WTC11 (cell line): ENCODE data around the gene ADK. TPM values are rescaled to one million over a fixed set of nuclear protein-coding genes. Genes with fewer than 3 reads are reported as not detected.

Experiments
- ATAC-seq: fragments of 200-7000 bp; cut with Tn5 transposase; 2 replicates; pipeline ENCODE4 v1.10.0; 2021; ENCODE audit warnings: mild to moderate bottlenecking, moderate library complexity
- CTCF ChIA-PET: fragments of 300-600 bp; sonication (Branson Sonifier 250); formaldehyde crosslinking; loops from one replicate; lab custom pipeline; 2021; ENCODE audit warnings: antibody characterized with exemption; lab: Charles Lee
- POLR2A ChIA-PET: fragments of 350-600 bp; sonication (Branson Sonifier 250); formaldehyde crosslinking; loops from one replicate; lab custom pipeline; 2021; ENCODE audit warnings: antibody characterized with exemption; lab: Charles Lee
- DNase-seq: peaks from one replicate; pipeline ENCODE4 v3.0.0; 2021; ENCODE audit warnings: low spot score
- H3K27ac Mint-ChIP-seq: 2 replicates; pipeline ENCODE4 v1.8.0; 2021; ENCODE audit warnings: mixed read lengths
- H3K27me3 Mint-ChIP-seq: 2 replicates; pipeline ENCODE4 v1.8.0; 2021; ENCODE audit warnings: low read depth, mild to moderate bottlenecking, moderate library complexity, mixed read lengths
- H3K36me3 Mint-ChIP-seq: 2 replicates; pipeline ENCODE4 v1.8.0; 2021; ENCODE audit warnings: mixed read lengths
- H3K4me1 Mint-ChIP-seq: 2 replicates; pipeline ENCODE4 v1.8.0; 2022; ENCODE audit warnings: mixed read lengths
- H3K4me3 Mint-ChIP-seq: 2 replicates; pipeline ENCODE4 v1.8.0; 2021; ENCODE audit warnings: mild to moderate bottlenecking, moderate library complexity, mixed read lengths
- H3K9me3 Mint-ChIP-seq: 2 replicates; pipeline ENCODE4 v1.8.0; 2021; ENCODE audit warnings: mixed read lengths
- ATF1 ChIP-seq: sonication (generic); formaldehyde crosslinking; IDR thresholded peaks from 2 replicates; pipeline ENCODE4 v1.8.1; 2023; ENCODE audit warnings: mild to moderate bottlenecking, moderate library complexity, missing genetic modification reagents
- CREB1 ChIP-seq: sonication (generic); formaldehyde crosslinking; IDR thresholded peaks from 2 replicates; pipeline ENCODE4 v1.8.0; 2023; ENCODE audit warnings: mild to moderate bottlenecking, missing genetic modification reagents
- EMX1 ChIP-seq: fragments of 250-450 bp; sonication (Bioruptor Pico); IDR thresholded peaks from 2 replicates; pipeline ENCODE4 v1.8.0; 2021; ENCODE audit warnings: mild to moderate bottlenecking
- FOXJ3 ChIP-seq: sonication (generic); formaldehyde crosslinking; IDR thresholded peaks from 2 replicates; pipeline ENCODE4 v1.9.0; 2021; ENCODE audit warnings: missing genetic modification reagents, mild to moderate bottlenecking, borderline replicate concordance
- GRHL2 ChIP-seq: fragments of 250-450 bp; sonication (Bioruptor Pico); IDR thresholded peaks from 2 replicates; pipeline ENCODE4 v1.8.0; 2022; ENCODE audit warnings: mild to moderate bottlenecking, moderate library complexity; ENCODE audit not compliant: insufficient replicate concordance, severe bottlenecking
- IRF2 ChIP-seq: sonication (generic); formaldehyde crosslinking; IDR thresholded peaks from 2 replicates; pipeline ENCODE4 v1.8.0; 2022; ENCODE audit warnings: low read depth, missing genetic modification reagents, borderline replicate concordance
- TEAD4 ChIP-seq: sonication (generic); formaldehyde crosslinking; IDR thresholded peaks from 2 replicates; pipeline ENCODE4 v1.8.0; 2022; ENCODE audit warnings: mild to moderate bottlenecking, missing genetic modification reagents
- ZNF138 ChIP-seq: sonication (generic); formaldehyde crosslinking; conservative IDR thresholded peaks from 2 replicates; pipeline ENCODE4 v1.8.1; 2022; ENCODE audit warnings: mild to moderate bottlenecking, moderate library complexity, missing genetic modification reagents
- total RNA-seq: library from RNA; stranded (reverse); gene quantifications from 3 replicates; pipeline ENCODE4 v1.2.3, GENCODE V29; 2021
- TF ChIP-seq, protein P1 (sequence below): sonication (generic); formaldehyde crosslinking; IDR thresholded peaks from 2 replicates; pipeline ENCODE4 v1.8.1; 2022; ENCODE audit warnings: low read depth, missing genetic modification reagents, borderline replicate concordance
- TF ChIP-seq, protein P2 (sequence below): sonication (generic); formaldehyde crosslinking; IDR thresholded peaks from 2 replicates; pipeline ENCODE4 v1.8.1; 2023; ENCODE audit warnings: mild to moderate bottlenecking, moderate library complexity, missing genetic modification reagents
- TF ChIP-seq, protein P3 (sequence below): sonication (generic); formaldehyde crosslinking; IDR thresholded peaks from 2 replicates; pipeline ENCODE4 v1.8.0; 2022; ENCODE audit warnings: mild to moderate bottlenecking, missing genetic modification reagents
- TF ChIP-seq, protein P4 (sequence below): fragments of 200-600 bp; IDR thresholded peaks from 2 replicates; pipeline ENCODE4 v1.8.0; 2022; ENCODE audit warnings: antibody characterized with exemption
- TF ChIP-seq, protein P5 (sequence below): fragments of 250-450 bp; sonication (Bioruptor Pico); IDR thresholded peaks from 2 replicates; pipeline ENCODE4 v1.9.0; 2021; ENCODE audit warnings: mild to moderate bottlenecking
- TF ChIP-seq, protein P6 (sequence below): sonication (generic); formaldehyde crosslinking; IDR thresholded peaks from 2 replicates; pipeline ENCODE4 v1.8.1; 2022; ENCODE audit warnings: mild to moderate bottlenecking, missing genetic modification reagents, moderate library complexity, borderline replicate concordance
- TF ChIP-seq, protein P7 (sequence below): sonication (generic); formaldehyde crosslinking; IDR thresholded peaks from 2 replicates; pipeline ENCODE4 v1.8.1; 2023; ENCODE audit warnings: mild to moderate bottlenecking, missing genetic modification reagents, borderline replicate concordance

Gene ADK
- total RNA-seq, 1 experiment from 2014 or later, result 32.7 TPM

DNA sequence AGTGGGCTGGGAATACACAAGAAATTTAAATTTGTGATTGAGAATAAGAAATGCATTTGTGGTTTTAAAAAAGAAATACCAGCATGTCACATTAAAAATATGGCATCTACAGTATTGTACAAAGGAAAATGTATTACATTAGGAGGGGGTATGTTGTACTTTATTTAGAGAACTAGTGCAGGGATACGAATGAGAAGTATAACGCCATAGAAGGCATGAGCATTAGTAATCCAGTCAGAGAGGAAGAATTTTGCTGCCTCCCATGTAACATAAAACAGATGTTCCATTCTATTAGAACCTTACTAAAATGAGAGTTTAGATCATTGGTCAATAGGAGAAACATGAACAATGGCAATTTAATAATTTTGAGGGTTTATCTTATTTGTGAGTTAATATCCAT is 182.2 kb downstream of the ADK start:
- CTCF ChIA-PET, result no interaction called here

DNA sequence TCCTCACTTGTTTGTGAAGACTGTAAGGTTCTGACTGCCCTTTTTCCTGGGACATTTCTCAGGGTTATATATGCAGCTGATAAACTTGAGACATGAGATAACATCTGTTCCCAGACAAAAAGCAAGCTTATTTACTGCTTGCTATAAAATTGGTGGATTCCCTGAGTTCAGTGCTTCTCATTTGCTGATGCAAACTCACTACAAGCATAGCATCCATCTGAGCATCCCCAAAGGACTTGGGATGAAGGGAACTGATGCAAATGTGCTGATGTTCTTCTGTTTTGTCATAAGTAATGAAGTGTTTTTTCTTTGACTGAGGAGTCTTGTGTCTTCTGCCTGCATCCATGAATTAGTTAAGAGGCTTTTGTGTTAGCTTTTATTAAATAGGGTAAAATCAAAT is 183.2 kb downstream of the ADK start:
- peaks cover 17% of the 10 kb centered on the region for H3K36me3 Mint-ChIP-seq
- H3K4me3 Mint-ChIP-seq, result no peak overlapping the region
- TF ChIP-seq, protein P1, sequence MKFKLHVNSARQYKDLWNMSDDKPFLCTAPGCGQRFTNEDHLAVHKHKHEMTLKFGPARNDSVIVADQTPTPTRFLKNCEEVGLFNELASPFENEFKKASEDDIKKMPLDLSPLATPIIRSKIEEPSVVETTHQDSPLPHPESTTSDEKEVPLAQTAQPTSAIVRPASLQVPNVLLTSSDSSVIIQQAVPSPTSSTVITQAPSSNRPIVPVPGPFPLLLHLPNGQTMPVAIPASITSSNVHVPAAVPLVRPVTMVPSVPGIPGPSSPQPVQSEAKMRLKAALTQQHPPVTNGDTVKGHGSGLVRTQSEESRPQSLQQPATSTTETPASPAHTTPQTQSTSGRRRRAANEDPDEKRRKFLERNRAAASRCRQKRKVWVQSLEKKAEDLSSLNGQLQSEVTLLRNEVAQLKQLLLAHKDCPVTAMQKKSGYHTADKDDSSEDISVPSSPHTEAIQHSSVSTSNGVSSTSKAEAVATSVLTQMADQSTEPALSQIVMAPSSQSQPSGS (CRISPR knock-in tag), result no peak
- TF ChIP-seq, protein P2, sequence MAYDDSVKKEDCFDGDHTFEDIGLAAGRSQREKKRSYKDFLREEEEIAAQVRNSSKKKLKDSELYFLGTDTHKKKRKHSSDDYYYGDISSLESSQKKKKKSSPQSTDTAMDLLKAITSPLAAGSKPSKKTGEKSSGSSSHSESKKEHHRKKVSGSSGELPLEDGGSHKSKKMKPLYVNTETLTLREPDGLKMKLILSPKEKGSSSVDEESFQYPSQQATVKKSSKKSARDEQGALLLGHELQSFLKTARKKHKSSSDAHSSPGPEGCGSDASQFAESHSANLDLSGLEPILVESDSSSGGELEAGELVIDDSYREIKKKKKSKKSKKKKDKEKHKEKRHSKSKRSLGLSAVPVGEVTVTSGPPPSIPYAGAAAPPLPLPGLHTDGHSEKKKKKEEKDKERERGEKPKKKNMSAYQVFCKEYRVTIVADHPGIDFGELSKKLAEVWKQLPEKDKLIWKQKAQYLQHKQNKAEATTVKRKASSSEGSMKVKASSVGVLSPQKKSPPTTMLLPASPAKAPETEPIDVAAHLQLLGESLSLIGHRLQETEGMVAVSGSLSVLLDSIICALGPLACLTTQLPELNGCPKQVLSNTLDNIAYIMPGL (CRISPR knock-in tag), result no peak
- no peak for TF ChIP-seq IRF2 (CRISPR knock-in tag)
- no peak for TF ChIP-seq GRHL2 (CRISPR knock-in tag)
- no peak for TF ChIP-seq EMX1 (CRISPR knock-in tag)
- ChIA-PET CTCF (no interaction called here), POLR2A (no interaction called here)
- H3K9me3 Mint-ChIP-seq, result peaks cover 20% of the 10 kb centered on the region
- H3K4me1 Mint-ChIP-seq, result no peaks in the 10 kb centered on the region
- no peaks in the 10 kb centered on the region; the same call in 1 of the 2 replicates for H3K27me3 Mint-ChIP-seq
- H3K27ac Mint-ChIP-seq, result no peak overlapping the region
- DNase-seq (no peak), ATAC-seq (no peak)

More for the DNA sequence above, 182.2 kb downstream of the ADK start:
- Mint-ChIP-seq H3K36me3 (peaks cover 17% of the 10 kb centered on the region), H3K4me1 (no peaks in the 10 kb centered on the region), H3K4me3 (no peak overlapping the region), H3K27ac (no peak overlapping the region), H3K9me3 (peaks cover 20% of the 10 kb centered on the region), H3K27me3 (no peaks in the 10 kb centered on the region; the same call in 1 of the 2 replicates)
- ATAC-seq, result no peak
- TF ChIP-seq, protein P3, sequence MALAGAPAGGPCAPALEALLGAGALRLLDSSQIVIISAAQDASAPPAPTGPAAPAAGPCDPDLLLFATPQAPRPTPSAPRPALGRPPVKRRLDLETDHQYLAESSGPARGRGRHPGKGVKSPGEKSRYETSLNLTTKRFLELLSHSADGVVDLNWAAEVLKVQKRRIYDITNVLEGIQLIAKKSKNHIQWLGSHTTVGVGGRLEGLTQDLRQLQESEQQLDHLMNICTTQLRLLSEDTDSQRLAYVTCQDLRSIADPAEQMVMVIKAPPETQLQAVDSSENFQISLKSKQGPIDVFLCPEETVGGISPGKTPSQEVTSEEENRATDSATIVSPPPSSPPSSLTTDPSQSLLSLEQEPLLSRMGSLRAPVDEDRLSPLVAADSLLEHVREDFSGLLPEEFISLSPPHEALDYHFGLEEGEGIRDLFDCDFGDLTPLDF (CRISPR knock-in tag), result no peak
- TF ChIP-seq CREB1 (CRISPR knock-in tag), result no peak
- TF ChIP-seq, protein P4, sequence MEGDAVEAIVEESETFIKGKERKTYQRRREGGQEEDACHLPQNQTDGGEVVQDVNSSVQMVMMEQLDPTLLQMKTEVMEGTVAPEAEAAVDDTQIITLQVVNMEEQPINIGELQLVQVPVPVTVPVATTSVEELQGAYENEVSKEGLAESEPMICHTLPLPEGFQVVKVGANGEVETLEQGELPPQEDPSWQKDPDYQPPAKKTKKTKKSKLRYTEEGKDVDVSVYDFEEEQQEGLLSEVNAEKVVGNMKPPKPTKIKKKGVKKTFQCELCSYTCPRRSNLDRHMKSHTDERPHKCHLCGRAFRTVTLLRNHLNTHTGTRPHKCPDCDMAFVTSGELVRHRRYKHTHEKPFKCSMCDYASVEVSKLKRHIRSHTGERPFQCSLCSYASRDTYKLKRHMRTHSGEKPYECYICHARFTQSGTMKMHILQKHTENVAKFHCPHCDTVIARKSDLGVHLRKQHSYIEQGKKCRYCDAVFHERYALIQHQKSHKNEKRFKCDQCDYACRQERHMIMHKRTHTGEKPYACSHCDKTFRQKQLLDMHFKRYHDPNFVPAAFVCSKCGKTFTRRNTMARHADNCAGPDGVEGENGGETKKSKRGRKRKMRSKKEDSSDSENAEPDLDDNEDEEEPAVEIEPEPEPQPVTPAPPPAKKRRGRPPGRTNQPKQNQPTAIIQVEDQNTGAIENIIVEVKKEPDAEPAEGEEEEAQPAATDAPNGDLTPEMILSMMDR, result no peak
- TF ChIP-seq, protein P5, sequence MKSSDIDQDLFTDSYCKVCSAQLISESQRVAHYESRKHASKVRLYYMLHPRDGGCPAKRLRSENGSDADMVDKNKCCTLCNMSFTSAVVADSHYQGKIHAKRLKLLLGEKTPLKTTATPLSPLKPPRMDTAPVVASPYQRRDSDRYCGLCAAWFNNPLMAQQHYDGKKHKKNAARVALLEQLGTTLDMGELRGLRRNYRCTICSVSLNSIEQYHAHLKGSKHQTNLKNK (CRISPR knock-in tag), result no peak
- TF ChIP-seq ATF1 (CRISPR knock-in tag), result no peak
- TF ChIP-seq FOXJ3, result no peak
- TF ChIP-seq TEAD4 (CRISPR knock-in tag), result no peak
- POLR2A ChIA-PET, result no interaction called here
- DNase-seq, result no peak

DNA sequence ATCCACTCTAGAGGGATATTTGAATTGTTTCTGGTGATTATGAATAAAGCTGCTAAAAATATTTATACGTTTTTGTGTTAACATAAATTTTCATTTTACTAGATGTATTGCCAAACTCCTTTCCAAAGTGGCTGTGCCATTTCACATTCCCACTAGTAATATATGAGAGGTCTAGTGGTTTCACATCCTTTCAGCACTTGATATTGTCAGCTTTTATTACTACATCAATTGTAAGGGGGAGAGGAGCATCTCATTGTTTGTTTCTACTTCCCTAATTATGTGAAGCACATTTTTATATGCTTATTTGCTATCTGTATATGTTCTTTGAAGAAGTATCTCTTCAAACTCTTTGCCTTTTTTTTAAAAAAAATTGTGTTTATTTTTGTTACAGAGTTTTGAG is 184.5 kb downstream of the ADK start:
- ATAC-seq, result no peak
- H3K9me3 Mint-ChIP-seq, result peaks cover 20% of the 10 kb centered on the region
- H3K4me1 Mint-ChIP-seq, result no peaks in the 10 kb centered on the region
- H3K36me3 Mint-ChIP-seq, result peaks cover 17% of the 10 kb centered on the region
- H3K27ac Mint-ChIP-seq, result no peak overlapping the region
- no peak for DNase-seq
- POLR2A ChIA-PET, result no interaction called here
- no peaks in the 10 kb centered on the region; the same call in 1 of the 2 replicates for H3K27me3 Mint-ChIP-seq
- CTCF ChIA-PET, result no interaction called here
- TF ChIP-seq, protein P6, sequence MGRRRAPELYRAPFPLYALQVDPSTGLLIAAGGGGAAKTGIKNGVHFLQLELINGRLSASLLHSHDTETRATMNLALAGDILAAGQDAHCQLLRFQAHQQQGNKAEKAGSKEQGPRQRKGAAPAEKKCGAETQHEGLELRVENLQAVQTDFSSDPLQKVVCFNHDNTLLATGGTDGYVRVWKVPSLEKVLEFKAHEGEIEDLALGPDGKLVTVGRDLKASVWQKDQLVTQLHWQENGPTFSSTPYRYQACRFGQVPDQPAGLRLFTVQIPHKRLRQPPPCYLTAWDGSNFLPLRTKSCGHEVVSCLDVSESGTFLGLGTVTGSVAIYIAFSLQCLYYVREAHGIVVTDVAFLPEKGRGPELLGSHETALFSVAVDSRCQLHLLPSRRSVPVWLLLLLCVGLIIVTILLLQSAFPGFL (CRISPR knock-in tag), result no peak
- no peak for TF ChIP-seq ATF1 (CRISPR knock-in tag)
- TF ChIP-seq, protein P7, sequence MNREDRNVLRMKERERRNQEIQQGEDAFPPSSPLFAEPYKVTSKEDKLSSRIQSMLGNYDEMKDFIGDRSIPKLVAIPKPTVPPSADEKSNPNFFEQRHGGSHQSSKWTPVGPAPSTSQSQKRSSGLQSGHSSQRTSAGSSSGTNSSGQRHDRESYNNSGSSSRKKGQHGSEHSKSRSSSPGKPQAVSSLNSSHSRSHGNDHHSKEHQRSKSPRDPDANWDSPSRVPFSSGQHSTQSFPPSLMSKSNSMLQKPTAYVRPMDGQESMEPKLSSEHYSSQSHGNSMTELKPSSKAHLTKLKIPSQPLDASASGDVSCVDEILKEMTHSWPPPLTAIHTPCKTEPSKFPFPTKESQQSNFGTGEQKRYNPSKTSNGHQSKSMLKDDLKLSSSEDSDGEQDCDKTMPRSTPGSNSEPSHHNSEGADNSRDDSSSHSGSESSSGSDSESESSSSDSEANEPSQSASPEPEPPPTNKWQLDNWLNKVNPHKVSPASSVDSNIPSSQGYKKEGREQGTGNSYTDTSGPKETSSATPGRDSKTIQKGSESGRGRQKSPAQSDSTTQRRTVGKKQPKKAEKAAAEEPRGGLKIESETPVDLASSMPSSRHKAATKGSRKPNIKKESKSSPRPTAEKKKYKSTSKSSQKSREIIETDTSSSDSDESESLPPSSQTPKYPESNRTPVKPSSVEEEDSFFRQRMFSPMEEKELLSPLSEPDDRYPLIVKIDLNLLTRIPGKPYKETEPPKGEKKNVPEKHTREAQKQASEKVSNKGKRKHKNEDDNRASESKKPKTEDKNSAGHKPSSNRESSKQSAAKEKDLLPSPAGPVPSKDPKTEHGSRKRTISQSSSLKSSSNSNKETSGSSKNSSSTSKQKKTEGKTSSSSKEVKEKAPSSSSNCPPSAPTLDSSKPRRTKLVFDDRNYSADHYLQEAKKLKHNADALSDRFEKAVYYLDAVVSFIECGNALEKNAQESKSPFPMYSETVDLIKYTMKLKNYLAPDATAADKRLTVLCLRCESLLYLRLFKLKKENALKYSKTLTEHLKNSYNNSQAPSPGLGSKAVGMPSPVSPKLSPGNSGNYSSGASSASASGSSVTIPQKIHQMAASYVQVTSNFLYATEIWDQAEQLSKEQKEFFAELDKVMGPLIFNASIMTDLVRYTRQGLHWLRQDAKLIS, result no peak
- no peak for TF ChIP-seq ZNF138 (CRISPR knock-in tag)
- no peak overlapping the region for H3K4me3 Mint-ChIP-seq
